Activated T-cell treated with anti-CD3 and anti-CD28 coated beads, Interleukin-2, amount 50 U/mL, for 48 hours (primary cell): ENCODE data around the gene PRUNE2.
A peak's percentile ranks its signal among the peaks of the same experiment; 100 is the strongest.
"Not testable (repeated sequence)": the region's sequence is repeated elsewhere in the genome, so short reads cannot be mapped to it uniquely, and the experiment has no call there.

ENCODE experiments used
- DNase-seq, 2 experiments: peaks; one replicate each; pipeline ENCODE4 v3.0.0-alpha.2; 2020

PRUNE2 gene

GRCh38 chr9:76619197-76619596 is 286.7 kb downstream of the PRUNE2 start:
- DNase-seq: no peak

GRCh38 chr9:76618762-76619161 is 287.2 kb downstream of the PRUNE2 start:
- DNase-seq: no peak

- no peak for DNase-seq
Measured at GRCh38 chr9:76617497-76618175, 288.3 kb downstream of the PRUNE2 start.

- DNase-seq: no peak
Measured at GRCh38 chr9:76616780-76617179, 289.1 kb downstream of the PRUNE2 start.

GRCh38 chr9:76615177-76615603 is 290.7 kb downstream of the PRUNE2 start:
- DNase-seq: no peak

DNA sequence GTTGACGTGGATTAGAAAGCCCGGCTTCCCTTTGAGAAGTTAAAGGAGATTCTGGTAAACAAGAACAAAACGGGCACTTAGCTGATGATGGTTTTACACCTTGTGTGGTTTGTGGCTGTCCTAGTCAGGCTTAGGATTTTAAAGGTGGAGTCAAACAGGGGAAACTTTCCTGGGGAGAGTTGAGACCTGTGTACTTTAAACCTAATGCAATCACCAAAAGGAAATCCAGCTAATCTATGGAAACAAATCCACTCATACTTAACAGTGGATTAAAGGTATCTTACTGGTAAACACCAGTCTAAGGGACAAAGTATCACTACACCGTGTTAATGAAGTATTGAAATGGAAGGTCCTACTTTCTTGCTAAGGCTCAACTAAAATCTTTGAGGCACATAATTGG is 291.9 kb downstream of the PRUNE2 start:
- no peak for DNase-seq

- DNase-seq: no peak
Measured at GRCh38 chr9:76613150-76613781, 292.6 kb downstream of the PRUNE2 start.

DNA sequence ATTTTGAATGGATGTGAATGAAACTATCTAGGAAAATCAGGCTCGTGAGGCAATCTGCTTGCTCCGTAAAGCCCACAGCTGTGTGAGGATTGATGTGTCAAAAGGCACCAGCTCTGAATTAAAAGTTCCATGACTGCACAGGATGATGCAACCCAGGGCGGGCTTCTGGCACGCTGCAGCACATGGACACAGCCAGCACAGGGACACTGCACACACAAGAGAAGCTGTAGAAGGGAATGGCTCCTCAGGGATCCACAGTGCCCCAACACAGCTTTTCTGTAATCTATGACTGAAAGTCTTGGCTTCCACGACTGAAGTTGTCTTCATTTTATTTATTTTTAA is 295.9 kb downstream of the PRUNE2 start:
- no peak for DNase-seq

GRCh38 chr9:76609285-76610010 is 296.5 kb downstream of the PRUNE2 start:
- no peak for DNase-seq

DNA sequence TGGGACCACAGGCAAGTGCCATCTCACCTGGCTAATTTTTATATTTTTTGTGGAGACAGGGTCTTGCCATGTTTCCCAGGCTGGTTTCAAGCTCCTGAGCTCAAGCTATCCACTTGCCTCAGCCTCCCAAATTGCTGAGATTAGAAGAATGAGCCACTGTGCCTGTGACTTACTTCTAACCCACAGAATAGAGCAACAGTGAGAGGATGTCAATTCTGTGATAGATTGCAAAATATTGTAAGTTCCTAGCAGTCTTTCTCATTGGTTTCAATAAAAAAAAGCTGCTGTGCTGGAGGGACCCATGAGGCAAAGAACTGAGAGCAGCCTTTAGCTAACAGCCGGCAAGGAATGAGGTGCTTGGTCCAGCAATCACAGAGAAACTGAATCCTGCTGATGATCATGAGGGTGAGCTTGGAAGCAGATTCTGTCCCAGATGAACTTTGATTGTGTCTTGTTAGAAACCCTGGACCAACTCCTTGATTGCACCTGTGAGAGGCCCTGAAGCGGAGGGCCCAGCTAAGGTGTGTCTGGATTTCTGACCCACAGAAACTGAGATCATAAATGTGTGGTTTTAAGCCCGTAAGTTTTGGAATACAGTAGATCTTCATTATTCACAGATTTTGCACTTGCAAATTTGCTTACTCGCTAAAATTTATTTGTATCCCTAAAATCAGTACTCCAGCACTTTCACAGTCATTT is 297.2 kb downstream of the PRUNE2 start:
- no peak for DNase-seq

DNA sequence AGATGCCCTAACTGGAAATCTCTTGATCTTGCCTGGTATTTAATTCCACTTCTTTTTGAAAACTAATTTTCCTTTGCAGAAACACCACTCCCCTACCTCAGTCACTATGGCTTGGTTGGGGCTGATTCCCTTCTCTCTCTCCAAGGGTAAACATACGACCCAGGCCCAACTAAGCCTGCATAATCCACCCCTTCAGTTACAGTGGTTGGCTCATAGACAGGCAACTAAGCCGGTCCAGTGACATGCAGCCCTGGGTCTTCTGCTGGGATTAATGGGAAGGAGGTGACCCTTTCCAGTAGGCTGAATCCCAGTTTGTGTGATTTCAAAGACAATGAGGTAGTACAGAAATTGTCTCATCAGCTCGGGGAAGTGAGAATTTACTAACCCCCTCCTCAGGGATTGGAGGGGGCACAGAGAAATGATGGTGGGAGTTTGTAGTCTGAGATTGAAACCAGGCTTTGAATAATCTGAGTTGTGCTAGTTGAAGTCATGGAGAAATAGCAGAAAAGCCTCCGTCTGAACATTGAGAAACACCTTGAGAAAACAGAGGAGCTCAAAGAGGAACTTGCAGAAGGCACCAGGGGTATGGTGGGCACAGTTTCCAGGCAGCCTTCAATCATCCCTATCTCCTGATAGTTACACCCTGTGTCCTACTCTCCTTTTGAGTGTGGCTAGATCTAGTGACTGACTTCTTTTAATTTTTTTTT is 298.0 kb downstream of the PRUNE2 start:
- DNase-seq: no peak

DNA sequence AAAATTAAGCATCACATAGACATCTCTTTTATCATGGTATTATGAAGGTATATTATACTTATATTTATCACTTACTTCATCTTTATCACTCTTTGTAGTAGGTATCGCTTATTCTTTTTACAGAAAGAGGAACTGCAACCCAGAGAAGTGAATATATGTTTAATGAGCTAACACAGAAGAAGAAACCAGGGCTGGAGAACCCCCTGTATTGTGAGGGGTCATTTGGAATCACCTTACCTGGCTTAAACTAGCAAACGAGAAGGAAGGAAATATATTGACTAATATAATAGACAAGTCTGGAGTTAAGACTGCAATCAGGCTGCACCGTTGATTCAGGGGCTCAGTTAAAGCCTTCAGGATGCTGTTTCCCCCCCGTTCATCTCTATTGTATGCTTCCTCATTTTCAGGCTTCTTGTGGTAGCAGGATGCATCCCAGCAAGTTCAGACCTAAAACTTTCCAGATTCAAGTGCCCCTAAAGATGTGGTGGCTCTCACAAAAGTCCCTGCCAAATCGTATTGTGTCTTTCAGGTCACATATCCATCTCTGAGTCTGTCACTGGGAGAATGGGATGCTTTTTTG is 300.5 kb downstream of the PRUNE2 start:
- DNase-seq: no peak

DNA sequence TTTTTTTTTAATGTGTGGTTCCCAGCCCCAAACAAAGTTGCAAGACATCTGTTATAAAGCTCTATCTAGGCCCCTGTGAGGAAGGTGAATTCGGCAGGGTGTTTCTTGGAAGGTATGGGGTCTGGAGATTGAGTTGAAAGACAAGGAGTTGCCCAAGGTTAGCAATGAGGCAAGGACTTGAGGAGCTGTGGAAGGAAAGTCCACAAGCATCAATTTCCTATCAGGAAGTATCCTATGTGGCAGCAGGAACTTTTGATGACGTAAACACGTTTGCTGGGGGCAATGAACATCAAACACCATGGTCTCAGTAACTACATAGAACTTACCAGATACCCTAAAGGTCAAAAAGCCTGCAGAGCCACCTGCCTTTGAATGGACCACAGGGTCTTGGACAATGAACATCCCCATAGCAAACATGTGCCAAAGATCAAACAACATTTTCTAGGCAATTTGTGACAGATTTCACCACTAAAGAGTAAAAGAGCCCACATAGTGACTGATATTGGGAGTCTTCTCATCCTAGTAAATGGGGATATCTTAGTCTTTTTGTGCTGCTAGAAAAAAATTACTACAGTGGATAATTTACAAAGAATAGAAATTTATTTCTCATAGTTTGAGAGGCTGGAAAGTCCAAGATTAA is 301.9 kb downstream of the PRUNE2 start:
- no peak for DNase-seq

DNA sequence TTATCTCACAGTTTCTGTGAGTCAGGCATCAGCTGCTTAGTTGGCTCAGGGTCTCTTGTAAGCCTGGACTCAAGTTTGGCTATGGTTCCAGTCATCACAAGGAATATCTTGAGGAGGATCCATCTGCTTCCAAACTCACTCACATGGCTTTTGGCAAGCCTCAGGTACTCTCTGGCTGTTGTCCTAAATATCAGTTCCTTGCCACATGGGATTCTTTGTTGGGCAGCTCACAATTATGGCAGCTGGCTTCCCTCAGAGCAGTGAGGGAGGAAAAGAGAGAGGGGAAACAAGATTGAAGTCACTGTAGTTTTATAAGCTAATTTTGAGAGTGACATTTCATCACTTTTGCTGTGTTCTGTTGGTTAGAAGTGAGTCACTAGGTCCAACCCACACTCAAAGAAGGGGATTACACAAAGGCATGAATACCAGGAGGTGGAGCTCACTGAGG is 302.4 kb downstream of the PRUNE2 start:
- DNase-seq: peak in 1 of 2 experiments; percentile 20

DNA sequence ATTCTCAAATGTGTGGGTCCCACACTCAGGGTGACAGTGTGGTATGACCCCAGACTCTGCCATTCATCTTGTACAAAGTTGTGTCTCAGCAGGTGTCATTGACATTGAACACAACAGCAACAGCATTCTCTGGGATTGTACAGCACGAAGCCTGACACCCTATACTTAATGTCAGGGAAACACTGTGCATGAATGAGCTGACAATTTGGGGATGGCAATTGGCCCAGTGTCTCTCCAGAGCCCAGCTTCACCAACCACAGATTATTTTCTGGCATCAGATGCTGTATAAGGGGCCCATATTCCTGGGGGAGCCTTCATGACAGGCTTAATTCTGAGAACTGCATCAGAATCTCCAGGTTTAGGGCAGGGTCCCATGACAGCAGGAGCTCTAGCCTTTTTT is 303.7 kb downstream of the PRUNE2 start:
- no peak for DNase-seq

DNA sequence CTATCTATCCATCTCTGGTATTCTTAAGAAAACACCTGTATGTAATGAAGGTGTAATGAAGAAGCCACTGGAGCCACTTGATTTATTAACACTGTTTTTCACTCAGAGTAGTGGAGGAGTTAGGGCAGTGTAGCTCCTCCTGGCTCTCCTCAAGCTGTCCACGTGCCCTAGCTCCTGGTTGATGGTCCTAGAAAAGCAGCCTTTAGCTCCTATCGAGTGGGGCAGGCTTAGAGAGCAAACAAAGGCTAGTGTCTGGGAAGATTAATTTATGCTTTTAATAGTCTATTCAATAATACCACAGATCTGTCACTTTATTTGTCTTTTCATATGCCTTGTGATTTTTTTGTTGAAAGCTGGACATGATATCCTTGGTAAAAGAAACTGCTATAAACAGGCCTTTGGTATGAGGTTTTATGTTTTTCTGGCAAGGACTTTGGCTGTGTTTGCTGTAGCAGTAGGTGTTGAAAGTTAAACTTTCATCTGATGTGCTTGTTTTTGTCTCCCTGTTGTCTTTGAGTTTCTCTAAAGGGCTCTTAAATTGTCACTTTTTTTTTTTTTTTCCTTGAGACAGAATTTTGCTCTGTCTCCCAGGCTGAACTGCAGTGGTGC is 305.8 kb downstream of the PRUNE2 start:
- DNase-seq: no peak

- DNase-seq: no peak
Measured at GRCh38 chr9:76598981-76599380, 306.9 kb downstream of the PRUNE2 start.

GRCh38 chr9:76595645-76596044 is 310.3 kb downstream of the PRUNE2 start:
- DNase-seq: no peak

DNA sequence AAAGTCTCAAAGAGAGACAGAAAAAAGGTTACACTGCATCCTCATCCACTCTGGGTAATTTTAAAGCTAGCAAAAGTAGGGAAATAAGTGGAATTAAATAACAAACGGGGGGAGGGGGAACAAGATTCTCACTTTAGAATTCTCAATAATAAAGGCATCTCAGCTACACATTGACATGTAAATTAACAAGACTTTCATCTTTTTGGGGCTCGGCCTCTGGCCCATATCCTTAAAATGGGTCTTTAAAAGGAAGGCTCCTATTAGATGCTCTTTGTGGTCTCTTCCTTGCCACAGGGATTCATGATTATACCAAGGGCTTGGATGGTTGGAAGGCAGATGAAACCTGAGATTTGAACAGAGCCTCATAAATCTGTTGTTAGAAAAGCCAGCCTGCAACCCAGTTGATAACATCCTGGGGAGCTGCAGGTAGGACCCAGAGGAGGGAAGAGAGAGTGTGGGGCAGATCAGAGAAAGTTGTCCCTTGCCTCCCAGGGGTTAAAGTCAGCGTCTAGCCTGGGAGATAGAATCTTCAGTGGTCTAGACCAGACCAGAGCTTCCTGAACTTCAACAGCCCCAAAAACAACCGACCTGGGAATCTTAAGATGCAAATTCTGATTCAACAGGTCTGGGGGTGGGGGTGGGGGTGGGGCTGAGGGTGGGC is 311.0 kb downstream of the PRUNE2 start:
- no peak for DNase-seq

- not testable (repeated sequence) for DNase-seq
Measured at GRCh38 chr9:76593961-76594735, 311.8 kb downstream of the PRUNE2 start.
